ENCODE data around the gene SLC25A47. TPM values are rescaled to one million over a fixed set of nuclear protein-coding genes. Genes with fewer than 3 reads are reported as not detected.

SLC25A47 gene
- total RNA-seq, 2 experiments from 2014 or later: not detected

- CTCF ChIA-PET: no interaction called here
Measured at GRCh38 chr14:100358396-100358795, 35.3 kb downstream of the SLC25A47 start.

GRCh38 chr14:100359111-100359510 lies 36.0 kb downstream of the SLC25A47 start:
- no peak overlapping the region for H3K4me3 Mint-ChIP-seq
- no peaks in the 10 kb centered on the region for H3K27me3 Mint-ChIP-seq
- CTCF ChIA-PET: no interaction called here
- H3K4me1 Mint-ChIP-seq: peaks cover 26% of the 10 kb centered on the region
- intact Hi-C loops (cut with DNase I, micrococcal nuclease): no loop called here
- ATAC-seq: no peak
- H3K36me3 Mint-ChIP-seq (ENCODE audit: low read depth): peaks cover 88% of the 10 kb centered on the region
- no peak for DNase-seq
- POLR2A ChIA-PET: no interaction called here
- no peak overlapping the region for H3K27ac Mint-ChIP-seq
- no peaks in the 10 kb centered on the region for H3K9me3 Mint-ChIP-seq (ENCODE audit: low read depth)

More at GRCh38 chr14:100358396-100358795, 35.3 kb downstream of the SLC25A47 start:
- DNase-seq: no peak
- H3K4me3 Mint-ChIP-seq: no peak overlapping the region
- peaks cover 91% of the 10 kb centered on the region for H3K36me3 Mint-ChIP-seq (ENCODE audit: low read depth)
- H3K9me3 Mint-ChIP-seq (ENCODE audit: low read depth): no peaks in the 10 kb centered on the region
- ATAC-seq: no peak
- POLR2A ChIA-PET: no interaction called here
- intact Hi-C loops (cut with DNase I, micrococcal nuclease): no loop called here
- peak overlapping the region; percentile 37 for H3K27ac Mint-ChIP-seq
- no peaks in the 10 kb centered on the region for H3K27me3 Mint-ChIP-seq
- peaks cover 26% of the 10 kb centered on the region for H3K4me1 Mint-ChIP-seq

GRCh38 chr14:100359881-100360280 lies 36.7 kb downstream of the SLC25A47 start:
- intact Hi-C loops (cut with DNase I, micrococcal nuclease): no loop called here
- CTCF ChIA-PET: no interaction called here

GRCh38 chr14:100361626-100362025 lies 38.5 kb downstream of the SLC25A47 start:
- POLR2A ChIA-PET: interaction anchor here (0.8 to 2.5 kb wide), 5 partner anchors 9 to 21 kb away, joined by 3 to 7 read pairs (median 6); a partner anchor contains a TSS
- Mint-ChIP-seq H3K9me3 (ENCODE audit: low read depth) (no peaks in the 10 kb centered on the region), H3K36me3 (ENCODE audit: low read depth) (peaks cover 87% of the 10 kb centered on the region), H3K27me3 (no peaks in the 10 kb centered on the region), H3K4me1 (peaks cover 31% of the 10 kb centered on the region), H3K4me3 (no peak overlapping the region), H3K27ac (no peak overlapping the region)
- ATAC-seq (no peak), DNase-seq (no peak)
- CTCF ChIA-PET: interaction anchor here (0.6 to 1.3 kb wide), 4 partner anchors 9 to 249 kb away, joined by 3 to 6 read pairs (median 3); no protein-coding TSS in a partner anchor
- intact Hi-C loops (cut with DNase I, micrococcal nuclease): loop anchor here in 1 of 2 experiments (2.0 kb wide), 1 partner anchor 13 kb away; no protein-coding TSS in a partner anchor

More at GRCh38 chr14:100359881-100360280, 36.7 kb downstream of the SLC25A47 start:
- POLR2A ChIA-PET: interaction anchor here (1.0 kb wide), 1 partner anchor 19 kb away, joined by 3 read pairs; no protein-coding TSS in a partner anchor
- DNase-seq (no peak), ATAC-seq (no peak)
- no peaks in the 10 kb centered on the region for H3K27me3 Mint-ChIP-seq
- no peaks in the 10 kb centered on the region for H3K9me3 Mint-ChIP-seq (ENCODE audit: low read depth)
- no peak overlapping the region for H3K4me3 Mint-ChIP-seq
- H3K36me3 Mint-ChIP-seq (ENCODE audit: low read depth): peaks cover 86% of the 10 kb centered on the region
- peaks cover 26% of the 10 kb centered on the region for H3K4me1 Mint-ChIP-seq
- no peak overlapping the region for H3K27ac Mint-ChIP-seq

- ChIA-PET POLR2A (interaction anchor here (0.8 to 2.5 kb wide), 5 partner anchors 10 to 21 kb away, joined by 3 to 7 read pairs (median 6); a partner anchor contains a TSS), CTCF (interaction anchor here (1.3 to 1.7 kb wide), 2 partner anchors 12 to 15 kb away, joined by 3 to 6 read pairs; no protein-coding TSS in a partner anchor)
- H3K4me3 Mint-ChIP-seq: no peak overlapping the region
- no peak overlapping the region for H3K27ac Mint-ChIP-seq
- DNase-seq (no peak), ATAC-seq (no peak)
- no peaks in the 10 kb centered on the region for H3K27me3 Mint-ChIP-seq
- H3K9me3 Mint-ChIP-seq (ENCODE audit: low read depth): no peaks in the 10 kb centered on the region
- H3K4me1 Mint-ChIP-seq: peaks cover 37% of the 10 kb centered on the region
- intact Hi-C loops (cut with DNase I, micrococcal nuclease): loop anchor here in 1 of 2 experiments (2.0 kb wide), 1 partner anchor 14 kb away; no protein-coding TSS in a partner anchor
- peaks cover 86% of the 10 kb centered on the region for H3K36me3 Mint-ChIP-seq (ENCODE audit: low read depth)
Measured at GRCh38 chr14:100362311-100362927, 39.3 kb downstream of the SLC25A47 start.

- ATAC-seq: no peak
- peaks cover 43% of the 10 kb centered on the region for H3K4me1 Mint-ChIP-seq
- intact Hi-C loops (cut with DNase I, micrococcal nuclease): loop anchor here in 1 of 2 experiments (2.0 kb wide), 1 partner anchor 14 kb away; no protein-coding TSS in a partner anchor
- no peak overlapping the region for H3K4me3 Mint-ChIP-seq
- CTCF ChIA-PET: interaction anchor here (0.9 to 1.7 kb wide), 4 partner anchors 10 to 21 kb away, joined by 3 read pairs; no protein-coding TSS in a partner anchor
- no peaks in the 10 kb centered on the region for H3K27me3 Mint-ChIP-seq
- DNase-seq: no peak
- no peaks in the 10 kb centered on the region for H3K9me3 Mint-ChIP-seq (ENCODE audit: low read depth)
- no peak overlapping the region for H3K27ac Mint-ChIP-seq
- POLR2A ChIA-PET: interaction anchor here (0.6 to 2.5 kb wide), 5 partner anchors 9 to 142 kb away, joined by 3 to 6 read pairs (median 4); a partner anchor contains a TSS
- H3K36me3 Mint-ChIP-seq (ENCODE audit: low read depth): peaks cover 87% of the 10 kb centered on the region
Measured at GRCh38 chr14:100363053-100363452, 39.9 kb downstream of the SLC25A47 start.

GRCh38 chr14:100364403-100364802 lies 41.3 kb downstream of the SLC25A47 start:
- ATAC-seq (no peak), DNase-seq (no peak)
- Mint-ChIP-seq H3K4me3 (no peak overlapping the region), H3K4me1 (peaks cover 42% of the 10 kb centered on the region), H3K9me3 (ENCODE audit: low read depth) (no peaks in the 10 kb centered on the region), H3K27ac (no peak overlapping the region), H3K27me3 (no peaks in the 10 kb centered on the region), H3K36me3 (ENCODE audit: low read depth) (peaks cover 87% of the 10 kb centered on the region)
- ChIA-PET CTCF (interaction anchor here (0.8 to 1.1 kb wide), 2 partner anchors 11 to 14 kb away, joined by 4 read pairs; no protein-coding TSS in a partner anchor), POLR2A (interaction anchor here (0.8 kb wide), 1 partner anchor 10 kb away, joined by 3 read pairs; a partner anchor contains a TSS)
- intact Hi-C loops (cut with DNase I, micrococcal nuclease): no loop called here

- Mint-ChIP-seq H3K36me3 (ENCODE audit: low read depth) (peaks cover 87% of the 10 kb centered on the region), H3K27me3 (no peaks in the 10 kb centered on the region), H3K27ac (no peak overlapping the region), H3K4me1 (peaks cover 44% of the 10 kb centered on the region), H3K4me3 (no peak overlapping the region), H3K9me3 (ENCODE audit: low read depth) (no peaks in the 10 kb centered on the region)
- ChIA-PET CTCF (no interaction called here), POLR2A (interaction anchor here (0.7 kb wide), 1 partner anchor 9 kb away, joined by 4 read pairs; a partner anchor contains a TSS)
- intact Hi-C loops (cut with DNase I, micrococcal nuclease): no loop called here
- ATAC-seq: no peak
- DNase-seq: no peak
Measured at GRCh38 chr14:100365741-100366140, 42.6 kb downstream of the SLC25A47 start.

GRCh38 chr14:100369019-100369418 lies 45.9 kb downstream of the SLC25A47 start:
- peaks cover 68% of the 10 kb centered on the region for H3K4me1 Mint-ChIP-seq
- ChIA-PET POLR2A (no interaction called here), CTCF (interaction anchor here (0.6 to 0.7 kb wide), 2 partner anchors 58 to 81 kb away, joined by 3 read pairs; no protein-coding TSS in a partner anchor)
- no peaks in the 10 kb centered on the region for H3K9me3 Mint-ChIP-seq (ENCODE audit: low read depth)
- ATAC-seq: no peak
- intact Hi-C loops (cut with DNase I, micrococcal nuclease): loop anchor here in 1 of 2 experiments (2.0 kb wide), 1 partner anchor 14 kb away; no protein-coding TSS in a partner anchor
- no peaks in the 10 kb centered on the region for H3K27me3 Mint-ChIP-seq
- H3K36me3 Mint-ChIP-seq (ENCODE audit: low read depth): peaks cover 94% of the 10 kb centered on the region
- peak overlapping the region; percentile 69 for H3K27ac Mint-ChIP-seq
- no peak overlapping the region for H3K4me3 Mint-ChIP-seq
- DNase-seq: peak; percentile 39

GRCh38 chr14:100370003-100370402 lies 46.9 kb downstream of the SLC25A47 start:
- H3K4me3 Mint-ChIP-seq: peak overlapping the region; percentile 29
- peaks cover 96% of the 10 kb centered on the region for H3K36me3 Mint-ChIP-seq (ENCODE audit: low read depth)
- H3K4me1 Mint-ChIP-seq: peaks cover 69% of the 10 kb centered on the region
- CTCF ChIA-PET: interaction anchor here (0.6 kb wide), 1 partner anchor 80 kb away, joined by 4 read pairs; no protein-coding TSS in a partner anchor
- no peaks in the 10 kb centered on the region for H3K9me3 Mint-ChIP-seq (ENCODE audit: low read depth)
- no peaks in the 10 kb centered on the region for H3K27me3 Mint-ChIP-seq
- POLR2A ChIA-PET: no interaction called here
- peak overlapping the region; percentile 59 for H3K27ac Mint-ChIP-seq
- DNase-seq: no peak
- no peak for ATAC-seq
- intact Hi-C loops (cut with DNase I, micrococcal nuclease): loop anchor here (5.0 to 10.0 kb wide), 4 partner anchors 33 to 1715 kb away; partner anchors contain the start of genes CCNK (in 1 of the 2), CYP46A1 (in 1 of the 2), HSP90AA1 (in 1 of the 2) and SETD3 (in 1 of the 2)

- Mint-ChIP-seq H3K27ac (peak overlapping the region; percentile 90), H3K36me3 (ENCODE audit: low read depth) (peaks cover 86% of the 10 kb centered on the region), H3K4me3 (peak overlapping the region; percentile 99), H3K4me1 (peaks cover 66% of the 10 kb centered on the region), H3K9me3 (ENCODE audit: low read depth) (no peaks in the 10 kb centered on the region), H3K27me3 (no peaks in the 10 kb centered on the region)
- no peak for DNase-seq
- no peak for ATAC-seq
- POLR2A ChIA-PET: interaction anchor here (1.3 kb wide), 1 partner anchor 10 kb away, joined by 6 read pairs; no protein-coding TSS in a partner anchor
- intact Hi-C loops (cut with DNase I, micrococcal nuclease): loop anchor here (5.0 to 10.0 kb wide), 4 partner anchors 34 to 1713 kb away; partner anchors contain the start of genes CCNK (in 1 of the 2), CYP46A1 (in 1 of the 2), HSP90AA1 (in 1 of the 2) and SETD3 (in 1 of the 2)
- CTCF ChIA-PET: interaction anchor here (0.6 to 1.0 kb wide), 3 partner anchors 12 to 972 kb away, joined by 3 to 4 read pairs (median 3); no protein-coding TSS in a partner anchor
Measured at GRCh38 chr14:100371773-100372172, 48.6 kb downstream of the SLC25A47 start.

All from activated CD4-positive, alpha-beta T cell treated with anti-CD3 and anti-CD28 coated beads for 36 hours (primary cell).